ENCODE data around the gene KCNH3.
"Not testable (repeated sequence)": the region's sequence is repeated elsewhere in the genome, so short reads cannot be mapped to it uniquely, and the experiment has no call there.

The KCNH3 gene

GRCh38 chr12:49587174-49587908 is 48.5 kb downstream of the KCNH3 start:
- no peak for DNase-seq (ENCODE audit: low read depth in 2 of 2)

- no peak for DNase-seq (ENCODE audit: low read depth in 2 of 2)
Observed at GRCh38 chr12:49588281-49588680, 49.5 kb downstream of the KCNH3 start.

GRCh38 chr12:49588721-49589516 is 50.1 kb downstream of the KCNH3 start:
- DNase-seq (ENCODE audit: low read depth in 2 of 2), result no peak

GRCh38 chr12:49598527-49598926 is 59.7 kb downstream of the KCNH3 start:
- no peak for DNase-seq (ENCODE audit: low read depth in 2 of 2)

GRCh38 chr12:49599961-49600360 is 61.1 kb downstream of the KCNH3 start:
- no peak for DNase-seq (ENCODE audit: low read depth in 2 of 2)

- DNase-seq (ENCODE audit: low read depth in 2 of 2), result no peak
Observed at GRCh38 chr12:49603721-49604120, 64.9 kb downstream of the KCNH3 start.

- DNase-seq (ENCODE audit: low read depth in 2 of 2), result no peak
Observed at GRCh38 chr12:49604856-49605255, 66.0 kb downstream of the KCNH3 start.

GRCh38 chr12:49605539-49605938 is 66.7 kb downstream of the KCNH3 start, which contains the start of gene FAM186B:
Gene FAM186B (minus strand): TSS chr12:49605639. CDS start chr12:49605477, 162 bp downstream.
- not testable (repeated sequence) for DNase-seq (ENCODE audit: low read depth in 2 of 2)

All from stimulated activated CD8-positive, alpha-beta memory T cell treated with anti-CD3 and anti-CD28 coated beads, Interleukin-15, amount 100 ng/mL, for 4 hours (primary cell).